Frontal cortex (tissue), 4 donors: ENCODE measurements around the gene FKBP9. TPM values are rescaled to one million over a fixed set of nuclear protein-coding genes. Genes with fewer than 3 reads are reported as not detected.

Experiments
- DNase-seq, 2 donors: peaks; one replicate each; pipeline ENCODE4 v3.0.0; 2012; ENCODE audit warnings: low spot score in 2 of 2
- FAIRE-seq: peaks from 2 replicates; lab custom pipeline; 2012; peaks lifted over from hg19 to GRCh38; lab: Jason Lieb, UNC
- small RNA-seq: library from RNA; depleted of rRNA; stranded (forward); fragments of <200 nt; gene quantifications from one replicate; pipeline ENCODE3, GENCODE V24; 2014
- total RNA-seq: library from RNA; depleted of rRNA; stranded (reverse); fragments of >200 nt; gene quantifications from one replicate; pipeline ENCODE4 v1.2.3, GENCODE V29; 2014
- donor health status: control.
- donor health status: control.
- donor health status: control.

The FKBP9 gene
- total RNA-seq, 1 donor from 2014 or later: 42.8 TPM

GRCh38 chr7:33050535-33051318, 93.5 kb downstream of the FKBP9 start:
- peak; percentile 33 for FAIRE-seq
- peak in 1 of 2 donors; percentile 12 for DNase-seq

DNA sequence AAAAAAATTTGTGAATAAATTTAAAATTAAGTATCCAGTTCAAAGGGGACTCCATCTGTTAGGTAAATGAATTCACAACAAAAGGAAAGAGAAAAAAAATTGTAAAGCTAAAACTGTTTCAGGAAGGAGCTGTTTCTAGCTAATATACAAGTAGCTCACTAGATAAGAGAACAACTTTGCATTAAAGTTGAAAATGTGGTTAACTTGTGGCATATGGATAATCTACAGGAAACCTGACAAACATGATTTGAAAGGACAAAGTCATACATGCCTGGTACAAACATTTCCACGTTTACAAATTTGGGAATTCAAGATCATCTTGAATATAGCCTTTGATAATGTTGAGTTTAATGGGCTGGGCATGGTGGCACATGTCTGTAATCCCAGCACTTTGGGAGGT, 96.5 kb downstream of the FKBP9 start:
- no peak for DNase-seq
- FAIRE-seq: no peak

GRCh38 chr7:33054261-33054964, 97.2 kb downstream of the FKBP9 start:
- DNase-seq: no peak
- no peak for FAIRE-seq

GRCh38 chr7:33055158-33055557, 97.9 kb downstream of the FKBP9 start:
- no peak for FAIRE-seq
- no peak for DNase-seq

Small RNAs within 50 kb of the gene (small RNA-seq; reads per million reads assigned to genes)
- gene AC083863.1: not detected
- not detected for gene RN7SL505P
- not detected for gene RNU6-388P
- gene RPS29P14: not detected

Other genes starting within 250 kb of the FKBP9 start
- 117 TPM for gene KBTBD2, start 65.7 kb upstream of the FKBP9 start, total RNA-seq
- gene NT5C3A, start 105.3 kb downstream of the FKBP9 start, total RNA-seq: 85.6 TPM
- 6.9 TPM for gene RP9, start 152.0 kb downstream of the FKBP9 start, total RNA-seq
- gene BBS9, start 172.1 kb downstream of the FKBP9 start, total RNA-seq: 91.3 TPM